Caco-2 (cell line): ENCODE results near the gene GTSF1L. TPM values are rescaled to one million over a fixed set of nuclear protein-coding genes. Genes with fewer than 3 reads are reported as not detected.

ENCODE experiments used
- BruUV-seq: library from RNA; stranded (reverse); fragments of 400-500 nt; replicated peaks from 2 replicates; lab custom pipeline; 2021; lab: Mats Ljungman, UMichigan
- CTCF ChIA-PET: fragments of 300-600 bp; sonication (Branson Sonifier 250); formaldehyde crosslinking; loops from one replicate; lab custom pipeline; 2022; ENCODE audit warnings: antibody characterized with exemption; lab: Charles Lee
- POLR2A ChIA-PET: fragments of 300-600 bp; sonication (Branson Sonifier 250); formaldehyde crosslinking; loops from one replicate; lab custom pipeline; 2022; ENCODE audit warnings: antibody characterized with exemption; lab: Charles Lee
- DNase-seq, 2 experiments: peaks; one replicate each; pipeline versions ENCODE4 v3.0.0 to v3.0.0-alpha.2; 2020 to 2022
- H3K27me3 ChIP-seq: replicated peaks from 2 replicates; pipeline ENCODE4 v1.6.0; 2011; ENCODE audit warnings: low read length; ENCODE audit not compliant: control insufficient read depth, insufficient read depth
- H3K36me3 ChIP-seq: 2 replicates; pipeline ENCODE4 v1.5.1; 2011; ENCODE audit warnings: low read length; ENCODE audit not compliant: control insufficient read depth, insufficient read depth
- H3K4me1 ChIP-seq: fragments of 250-450 bp; sonication (Bioruptor Pico); 2 replicates; pipeline ENCODE4 v1.5.1; 2020; ENCODE audit warnings: mild to moderate bottlenecking
- H3K4me3 ChIP-seq: 2 replicates; pipeline ENCODE4 v1.5.1; 2011; ENCODE audit warnings: low read depth, mild to moderate bottlenecking, control low read depth, low read length
- H3K9me3 ChIP-seq: fragments of 250-450 bp; sonication (Bioruptor Pico); 2 replicates; pipeline ENCODE4 v1.5.1; 2020; ENCODE audit warnings: mild to moderate bottlenecking, moderate library complexity
- H3K27ac Mint-ChIP-seq: one replicate; pipeline ENCODE4 v1.8.0; 2022; ENCODE audit warnings: mixed read lengths; ENCODE audit not compliant: unreplicated experiment
- H3K27me3 Mint-ChIP-seq: one replicate; pipeline ENCODE4 v1.8.0; 2022; ENCODE audit warnings: mixed read lengths; ENCODE audit not compliant: insufficient read depth, unreplicated experiment
- H3K36me3 Mint-ChIP-seq: one replicate; pipeline ENCODE4 v1.8.0; 2022; ENCODE audit warnings: mild to moderate bottlenecking, mixed read lengths; ENCODE audit not compliant: insufficient read depth, unreplicated experiment
- H3K4me1 Mint-ChIP-seq: one replicate; pipeline ENCODE4 v1.8.0; 2022; ENCODE audit warnings: low read depth, mixed read lengths; ENCODE audit not compliant: unreplicated experiment
- H3K4me3 Mint-ChIP-seq: one replicate; pipeline ENCODE4 v1.8.0; 2022; ENCODE audit warnings: mild to moderate bottlenecking, moderate library complexity, mixed read lengths; ENCODE audit not compliant: unreplicated experiment
- H3K9me3 Mint-ChIP-seq: one replicate; pipeline ENCODE4 v1.8.0; 2022; ENCODE audit warnings: mixed read lengths; ENCODE audit not compliant: unreplicated experiment
- intact Hi-C: fragments of 100-400 bp; cut with micrococcal nuclease; formaldehyde crosslinking; loops from one replicate; pipeline ENCODE4 v1.10.0; 2022; ENCODE audit not compliant: unreplicated experiment
- total RNA-seq: library from RNA; stranded (reverse); gene quantifications from 2 replicates; pipeline ENCODE4 v1.2.3, GENCODE V29; 2022
- TF ChIP-seq, protein P1 (sequence below), 2 experiments: fragments of 200-600 bp in 1 of 2; IDR thresholded peaks; 1 replicate in 1 of 2; 2 replicates in 1 of 2; pipeline versions ENCODE4 v1.5.1 to v1.8.0; 2011 to 2022; ENCODE audit warnings: antibody characterized with exemption in 1 of 2, control low read depth in 1 of 2, inconsistent platforms in 1 of 2, low read depth in 1 of 2, low read length in 1 of 2, mild to moderate bottlenecking in 1 of 2, moderate library complexity in 1 of 2; ENCODE audit not compliant: insufficient read depth in 1 of 2, severe bottlenecking in 1 of 2, unreplicated experiment in 1 of 2

The GTSF1L gene
- total RNA-seq, 1 experiment from 2014 or later = not detected

DNA sequence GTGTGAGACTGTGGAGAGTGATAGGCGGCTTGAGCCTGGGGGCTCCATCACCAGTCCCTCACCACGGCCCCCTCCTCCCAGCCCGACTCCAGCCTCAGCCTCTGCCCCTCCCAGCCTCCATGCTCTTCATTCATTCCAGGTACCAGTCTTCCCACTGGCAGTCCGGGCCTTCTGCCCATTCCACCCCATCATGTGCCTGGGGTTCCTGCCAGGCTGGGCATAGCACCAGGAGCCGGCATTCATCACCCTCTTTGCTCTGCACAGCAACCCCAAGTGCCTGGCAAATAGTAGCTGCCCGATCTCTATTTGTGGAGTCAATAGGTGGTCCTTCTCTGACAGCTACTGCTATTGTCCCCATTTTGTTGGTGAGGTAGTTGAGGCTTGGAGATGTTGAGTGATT lies 39.6 kb upstream of the GTSF1L start:
- Mint-ChIP-seq H3K27ac (no peak overlapping the region), H3K4me1 (no peaks in the 10 kb centered on the region), H3K27me3 (peaks cover 32% of the 10 kb centered on the region), H3K36me3 (no peaks in the 10 kb centered on the region), H3K9me3 (no peaks in the 10 kb centered on the region), H3K4me3 (no peak overlapping the region)
- intact Hi-C loops = no loop called here
- Histone ChIP-seq H3K4me1 (no peaks in the 10 kb centered on the region), H3K27me3 (peaks cover 2% of the 10 kb centered on the region), H3K9me3 (no peaks in the 10 kb centered on the region), H3K36me3 (no peaks in the 10 kb centered on the region), H3K4me3 (no peak overlapping the region)
- TF ChIP-seq, protein P1, sequence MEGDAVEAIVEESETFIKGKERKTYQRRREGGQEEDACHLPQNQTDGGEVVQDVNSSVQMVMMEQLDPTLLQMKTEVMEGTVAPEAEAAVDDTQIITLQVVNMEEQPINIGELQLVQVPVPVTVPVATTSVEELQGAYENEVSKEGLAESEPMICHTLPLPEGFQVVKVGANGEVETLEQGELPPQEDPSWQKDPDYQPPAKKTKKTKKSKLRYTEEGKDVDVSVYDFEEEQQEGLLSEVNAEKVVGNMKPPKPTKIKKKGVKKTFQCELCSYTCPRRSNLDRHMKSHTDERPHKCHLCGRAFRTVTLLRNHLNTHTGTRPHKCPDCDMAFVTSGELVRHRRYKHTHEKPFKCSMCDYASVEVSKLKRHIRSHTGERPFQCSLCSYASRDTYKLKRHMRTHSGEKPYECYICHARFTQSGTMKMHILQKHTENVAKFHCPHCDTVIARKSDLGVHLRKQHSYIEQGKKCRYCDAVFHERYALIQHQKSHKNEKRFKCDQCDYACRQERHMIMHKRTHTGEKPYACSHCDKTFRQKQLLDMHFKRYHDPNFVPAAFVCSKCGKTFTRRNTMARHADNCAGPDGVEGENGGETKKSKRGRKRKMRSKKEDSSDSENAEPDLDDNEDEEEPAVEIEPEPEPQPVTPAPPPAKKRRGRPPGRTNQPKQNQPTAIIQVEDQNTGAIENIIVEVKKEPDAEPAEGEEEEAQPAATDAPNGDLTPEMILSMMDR (IDR thresholded peaks at IDR 0.05; ENCODE audit: insufficient read depth in 1 of 2, low read depth in 1 of 2, low read length in 1 of 2, severe bottlenecking in 1 of 2, unreplicated experiment in 1 of 2) = no peak
- ChIA-PET CTCF (no interaction called here), POLR2A (no interaction called here)
- BruUV-seq = no TSS peak
- DNase-seq = no peak

DNA sequence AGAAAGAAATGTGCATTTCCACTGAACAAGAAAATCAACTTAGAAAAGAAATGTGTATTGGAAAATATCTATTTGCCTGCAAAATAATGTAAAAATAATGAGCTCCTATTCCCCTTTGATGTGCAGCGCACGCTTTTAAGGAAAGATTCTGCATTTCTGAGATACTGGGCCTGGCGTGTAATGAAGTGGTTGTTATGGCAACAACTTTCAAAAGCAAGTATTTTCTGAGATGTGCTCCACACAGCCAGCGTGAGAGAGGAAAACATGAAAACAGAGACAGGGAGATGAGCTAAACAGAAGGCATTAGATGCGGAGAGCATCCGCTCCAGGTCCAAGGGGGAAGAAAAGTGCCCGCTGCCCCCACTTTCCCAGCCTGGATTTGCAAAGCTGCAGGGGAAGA lies 39.1 kb upstream of the GTSF1L start:
- Histone ChIP-seq H3K36me3 (no peaks in the 10 kb centered on the region), H3K4me3 (no peak overlapping the region), H3K4me1 (no peaks in the 10 kb centered on the region), H3K9me3 (no peaks in the 10 kb centered on the region), H3K27me3 (peaks cover 2% of the 10 kb centered on the region)
- Mint-ChIP-seq H3K4me1 (no peaks in the 10 kb centered on the region), H3K4me3 (no peak overlapping the region), H3K9me3 (no peaks in the 10 kb centered on the region), H3K36me3 (no peaks in the 10 kb centered on the region), H3K27me3 (peaks cover 32% of the 10 kb centered on the region), H3K27ac (no peak overlapping the region)
- TF ChIP-seq, protein P1 (IDR thresholded peaks at IDR 0.05; ENCODE audit: insufficient read depth in 1 of 2, low read depth in 1 of 2, low read length in 1 of 2, severe bottlenecking in 1 of 2, unreplicated experiment in 1 of 2) = no peak
- no peak for DNase-seq
- CTCF ChIA-PET = no interaction called here
- BruUV-seq = no TSS peak
- POLR2A ChIA-PET = no interaction called here
- intact Hi-C loops = no loop called here

DNA sequence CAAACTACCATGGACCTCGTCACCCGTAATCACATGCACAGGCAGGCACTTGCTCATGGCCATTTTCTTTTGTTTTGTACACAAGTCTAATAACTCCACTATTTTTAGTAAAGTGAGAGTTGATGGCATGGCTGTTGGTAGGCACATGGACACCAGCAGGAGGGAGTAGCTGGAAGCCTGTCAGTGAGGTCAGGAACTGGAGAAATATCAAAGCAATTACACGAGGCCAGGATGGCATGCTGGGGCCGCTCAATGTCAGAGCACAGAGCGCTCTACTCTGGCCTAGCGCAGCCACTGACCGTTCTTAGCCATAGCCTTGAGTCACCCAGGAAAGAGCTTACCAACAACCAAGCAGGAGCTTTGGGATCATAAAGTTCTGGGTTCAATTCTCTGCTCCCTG lies 36.1 kb upstream of the GTSF1L start:
- H3K4me3 Mint-ChIP-seq = no peak overlapping the region
- ChIA-PET CTCF (interaction anchor here (1.1 kb wide), 1 partner anchor 11 kb away, joined by 3 read pairs; no protein-coding TSS in a partner anchor), POLR2A (no interaction called here)
- H3K9me3 Mint-ChIP-seq = no peaks in the 10 kb centered on the region
- no peak for DNase-seq
- TF ChIP-seq, protein P1 (IDR thresholded peaks at IDR 0.05; ENCODE audit: insufficient read depth in 1 of 2, low read depth in 1 of 2, low read length in 1 of 2, severe bottlenecking in 1 of 2, unreplicated experiment in 1 of 2) = no peak
- H3K4me3 ChIP-seq = no peak overlapping the region
- H3K4me1 ChIP-seq = no peaks in the 10 kb centered on the region
- no TSS peak for BruUV-seq
- peaks cover 35% of the 10 kb centered on the region for H3K27me3 Mint-ChIP-seq
- H3K27ac Mint-ChIP-seq = no peak overlapping the region
- H3K9me3 ChIP-seq = no peaks in the 10 kb centered on the region
- intact Hi-C loops = no loop called here
- no peaks in the 10 kb centered on the region for H3K36me3 ChIP-seq
- peaks cover 2% of the 10 kb centered on the region for H3K27me3 ChIP-seq
- no peaks in the 10 kb centered on the region for H3K4me1 Mint-ChIP-seq
- no peaks in the 10 kb centered on the region for H3K36me3 Mint-ChIP-seq
